PFSK-1 (cell line): ENCODE data around the gene RPLP1.

Experiments
- FOXP2 ChIP-seq: optimal IDR thresholded peaks from 2 replicates; pipeline ENCODE3; 2011; ENCODE audit warnings: borderline replicate concordance, control low read depth, inconsistent platforms; ENCODE audit not compliant: insufficient read depth; ENCODE audit errors: extremely low read length, extremely low read depth
- POLR2AphosphoS5 ChIP-seq: IDR thresholded peaks from 2 replicates; pipeline ENCODE4 v1.6.1; 2012; ENCODE audit warnings: low read depth, mild to moderate bottlenecking, control low read depth, low read length, moderate library complexity
- REST ChIP-seq, 2 experiments: IDR thresholded peaks; 2 replicates each; pipeline versions ENCODE4 v1.6.1 to v1.8.0; 2011 to 2012; ENCODE audit warnings: low read depth in 2 of 2, low read length in 2 of 2, control low read depth in 1 of 2, inconsistent platforms in 1 of 2, mild to moderate bottlenecking in 1 of 2, moderate library complexity in 1 of 2; ENCODE audit not compliant: insufficient read depth in 1 of 2
- SIN3A ChIP-seq: IDR thresholded peaks from 2 replicates; pipeline ENCODE4 v1.6.1; 2012; ENCODE audit warnings: mild to moderate bottlenecking, low read length, moderate library complexity, borderline replicate concordance; ENCODE audit not compliant: insufficient read depth
- TAF1 ChIP-seq: IDR thresholded peaks from 2 replicates; pipeline ENCODE4 v1.6.1; 2012; ENCODE audit warnings: low read length, control low read depth, borderline replicate concordance; ENCODE audit not compliant: insufficient read depth

DNA sequence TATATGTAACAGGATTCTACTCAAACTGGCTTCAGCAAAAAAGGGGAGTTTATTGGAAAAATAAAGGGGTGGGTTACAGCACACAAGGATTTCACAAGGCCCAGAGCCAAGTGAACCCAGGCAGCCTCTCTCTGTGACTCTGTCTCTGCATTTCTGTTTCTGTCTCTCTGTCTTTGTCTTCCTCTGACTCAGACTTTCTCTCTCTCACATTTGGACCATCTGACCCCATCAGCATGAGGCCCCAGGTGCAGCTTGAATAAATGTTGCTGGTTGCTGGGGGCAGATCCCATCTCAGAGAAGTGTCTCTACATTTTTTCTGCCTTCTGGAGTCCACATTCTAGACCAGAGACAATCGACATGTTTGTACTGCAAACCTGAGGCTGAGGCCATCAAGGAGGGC lies 45.0 kb downstream of the RPLP1 start:
- TF ChIP-seq POLR2AphosphoS5 (no peak), SIN3A (no peak), TAF1 (no peak), REST (IDR thresholded peaks at IDR 0.05; ENCODE audit: insufficient read depth in 1 of 2, low read depth in 2 of 2, low read length in 2 of 2) (no peak), FOXP2 (no peak)
